ENCODE data around the gene BGN. TPM values are rescaled to one million over a fixed set of nuclear protein-coding genes. Genes with fewer than 3 reads are reported as not detected.

Gene BGN
- total and polyA plus RNA-seq, 10 of the 15 experiments (the other 5 are each of a cell fraction or from before 2014, with no cell fraction given): 0.06 to 0.18 (median 0.12) TPM; not detected in 7

- Histone ChIP-seq H2AFZ (ENCODE audit: control insufficient read depth, low read depth, low read length) (no peak overlapping the region), H3K9ac (ENCODE audit: control insufficient read depth, insufficient read depth, low read length) (no peak overlapping the region), H3K9me3 (replicated peaks; ENCODE audit: control insufficient read depth, insufficient read depth, low read length) (no peaks in the 10 kb centered on the region), H4K20me1 (ENCODE audit: control insufficient read depth, insufficient read depth) (no peaks in the 10 kb centered on the region), H3K4me3 (no peak overlapping the region), H3K27me3 (replicated peaks in 1 of 2; ENCODE audit: control insufficient read depth in 2 of 2, insufficient read depth in 2 of 2, low read length in 1 of 2) (no peaks in the 10 kb centered on the region), H3K4me1 (ENCODE audit: control insufficient read depth, insufficient read depth, low read length) (no peaks in the 10 kb centered on the region), H3K79me2 (ENCODE audit: control insufficient read depth, insufficient read depth, low read length) (no peaks in the 10 kb centered on the region), H3K4me2 (ENCODE audit: control insufficient read depth, insufficient read depth) (no peak overlapping the region), H3K36me3 (ENCODE audit: control insufficient read depth in 2 of 2, insufficient read depth in 2 of 2, low read length in 1 of 2) (no peaks in the 10 kb centered on the region), H3K27ac (ENCODE audit: control insufficient read depth, insufficient read depth) (no peak overlapping the region)
- DNase-seq (ENCODE audit: low read depth, low spot score): no peak
- WGBS (ENCODE audit: insufficient coverage, insufficient replicate concordance, low lambda C conversion rate, missing lambda C conversion rate): 26% methylated on average over 12 of the region's 12 CpGs
- BruUV-seq (replicated peaks): no TSS peak
- no peak for ATAC-seq
- ChIA-PET POLR2A (no interaction called here), RAD21 (ENCODE audit: unreplicated experiment) (no interaction called here), SMC1A (ENCODE audit: uncharacterized antibody, unreplicated experiment) (no interaction called here), CTCF (no interaction called here)
- in situ Hi-C loops (cut with MboI) (loop anchor here (10.0 kb wide), 1 partner anchor 63 kb away; no protein-coding TSS in a partner anchor), intact Hi-C loops (cut with micrococcal nuclease; ENCODE audit: unreplicated experiment) (no loop called here)
- FAIRE-seq: no peak
- TF ChIP-seq RBBP5 (conservative IDR thresholded peaks at IDR 0.05) (no peak), SIX5 (IDR thresholded peaks at IDR 0.05; ENCODE audit: low read depth, low read length, severe bottlenecking) (no peak), BACH1 (IDR thresholded peaks at IDR 0.05; ENCODE audit: borderline replicate concordance) (no peak), NRF1 (conservative IDR thresholded peaks at IDR 0.05; ENCODE audit: low read depth, low read length) (no peak), PAX8 (IDR thresholded peaks at IDR 0.05) (no peak), TCF7 (IDR thresholded peaks at IDR 0.05; ENCODE audit: borderline replicate concordance) (no peak), ETV6 (conservative IDR thresholded peaks at IDR 0.05 in 1 of 2, IDR thresholded peaks at IDR 0.05 in 1 of 2; ENCODE audit: borderline replicate concordance in 1 of 2, low read depth in 1 of 2) (no peak), RCOR1 (conservative IDR thresholded peaks at IDR 0.05; ENCODE audit: low read depth, low read length) (no peak), NR2F1 (conservative IDR thresholded peaks at IDR 0.05) (no peak)
These were observed 27.5 kb downstream of the BGN start for GRCh38 chrX:153522259-153522658.

- RAD21 ChIA-PET (ENCODE audit: unreplicated experiment): no interaction called here
- in situ Hi-C loops (cut with MboI): loop anchor here (10.0 kb wide), 1 partner anchor 62 kb away; no protein-coding TSS in a partner anchor
- Histone ChIP-seq H4K20me1 (ENCODE audit: control insufficient read depth, insufficient read depth) (no peaks in the 10 kb centered on the region; the same call in 1 of the 2 replicates), H3K9me3 (replicated peaks; ENCODE audit: control insufficient read depth, insufficient read depth, low read length) (no peaks in the 10 kb centered on the region), H3K4me2 (ENCODE audit: control insufficient read depth, insufficient read depth) (no peak overlapping the region), H3K27ac (ENCODE audit: control insufficient read depth, insufficient read depth) (no peak overlapping the region), H3K4me1 (ENCODE audit: control insufficient read depth, insufficient read depth, low read length) (no peaks in the 10 kb centered on the region), H3K36me3 (ENCODE audit: control insufficient read depth in 2 of 2, insufficient read depth in 2 of 2, low read length in 1 of 2) (no peaks in the 10 kb centered on the region), H3K9ac (ENCODE audit: control insufficient read depth, insufficient read depth, low read length) (no peak overlapping the region), H2AFZ (ENCODE audit: control insufficient read depth, low read depth, low read length) (no peak overlapping the region), H3K4me3 (no peak overlapping the region), H3K27me3 (replicated peaks in 1 of 2; ENCODE audit: control insufficient read depth in 2 of 2, insufficient read depth in 2 of 2, low read length in 1 of 2) (no peaks in the 10 kb centered on the region), H3K79me2 (ENCODE audit: control insufficient read depth, insufficient read depth, low read length) (no peaks in the 10 kb centered on the region)
- POLR2A ChIA-PET: interaction anchor here (0.5 kb wide), 1 partner anchor 979 kb away, joined by 4 read pairs; no protein-coding TSS in a partner anchor
- ATAC-seq: no peak
- DNase-seq (ENCODE audit: low read depth, low spot score): no peak
- SMC1A ChIA-PET (ENCODE audit: uncharacterized antibody, unreplicated experiment): no interaction called here
- CTCF ChIA-PET: interaction anchor here (1.0 kb wide), 1 partner anchor 16 kb away, joined by 3 read pairs; no protein-coding TSS in a partner anchor
- no peak for FAIRE-seq
- BruUV-seq (replicated peaks): no TSS peak
- 42% methylated on average over 7 of the region's 7 CpGs for WGBS (ENCODE audit: insufficient coverage, insufficient replicate concordance, low lambda C conversion rate, missing lambda C conversion rate)
- intact Hi-C loops (cut with micrococcal nuclease; ENCODE audit: unreplicated experiment): no loop called here
- TF ChIP-seq ATF7 (IDR thresholded peaks at IDR 0.05; ENCODE audit: low read depth) (no peak), SMARCA5 (IDR thresholded peaks at IDR 0.05) (no peak), MYB (IDR thresholded peaks at IDR 0.05; ENCODE audit: borderline replicate concordance, low read depth, low read length) (no peak), SUZ12 (IDR thresholded peaks at IDR 0.05; ENCODE audit: unreplicated experiment) (no peak), CUX1 (IDR thresholded peaks at IDR 0.05; ENCODE audit: insufficient replicate concordance, low read depth, low read length) (no peak), MTA3 (IDR thresholded peaks at IDR 0.05; ENCODE audit: borderline replicate concordance, low read length) (no peak)
These were observed 28.5 kb downstream of the BGN start for GRCh38 chrX:153523269-153523668.

Measured in GM12878 (cell line).